Cardiac muscle cell (in vitro differentiated cells and primary cell): ENCODE measurements around the gene TMEM132C. TPM values are rescaled to one million over a fixed set of nuclear protein-coding genes. Genes with fewer than 3 reads are reported as not detected.

ENCODE experiments used
- DNase-seq, 2 donors: peaks; one replicate each; pipeline versions ENCODE4 v3.0.0 to v3.0.0-alpha.2; 2010 to 2017; ENCODE audit warnings: low read depth in 1 of 2, low spot score in 1 of 2
- H3K27ac ChIP-seq: fragments of 200-600 bp; sonication (generic); 2 replicates; pipeline ENCODE4 v1.5.1; 2016
- H3K27me3 ChIP-seq: fragments of 200-600 bp; sonication (generic); 2 replicates; pipeline ENCODE4 v1.6.0; 2016; ENCODE audit warnings: control low read depth
- H3K36me3 ChIP-seq: fragments of 200-600 bp; sonication (generic); 2 replicates; pipeline ENCODE4 v1.5.1; 2016; ENCODE audit warnings: control low read depth
- H3K4me1 ChIP-seq: fragments of 200-600 bp; sonication (generic); 2 replicates; pipeline ENCODE4 v1.8.1; 2017; ENCODE audit warnings: low read depth, mild to moderate bottlenecking, mixed run types
- H3K4me3 ChIP-seq: fragments of 200-600 bp; sonication (generic); 2 replicates; pipeline ENCODE4 v1.5.1; 2016; ENCODE audit warnings: mild to moderate bottlenecking
- H3K9me3 ChIP-seq: fragments of 200-600 bp; sonication (generic); 2 replicates; pipeline ENCODE4 v1.5.1; 2017; ENCODE audit warnings: low read depth, mild to moderate bottlenecking, control low read depth
- CTCF ChIP-seq: IDR thresholded peaks from 2 replicates; pipeline ENCODE4 v1.5.1; 2012; ENCODE audit warnings: low read depth, mild to moderate bottlenecking, low read length
- polyA plus RNA-seq: library from polyadenylated mRNA; unstranded; fragments of >200 nt; fragmentation: Nextera tagmentation; extraction: Ambion mirVana; gene quantifications from 2 replicates; pipeline ENCODE4 v1.2.1, GENCODE V29; 2016
- total RNA-seq: library from RNA; depleted of rRNA; stranded (reverse); fragments of >200 nt; gene quantifications from 2 replicates; pipeline ENCODE4 v1.2.3, GENCODE V29; 2016

The TMEM132C gene
- total and polyA plus RNA-seq, 2 experiments from 2014 or later: 1.8 to 2.5 TPM

GRCh38 chr12:128711486-128711885, 444.5 kb downstream of the TMEM132C start:
- no peaks in the 10 kb centered on the region for H3K36me3 ChIP-seq
- no peaks in the 10 kb centered on the region for H3K9me3 ChIP-seq
- TF ChIP-seq CTCF: no peak
- H3K4me1 ChIP-seq: no peaks in the 10 kb centered on the region
- H3K4me3 ChIP-seq: no peak overlapping the region
- DNase-seq: no peak
- H3K27ac ChIP-seq: no peak overlapping the region
- H3K27me3 ChIP-seq: peaks cover 3% of the 10 kb centered on the region

- H3K9me3 ChIP-seq: no peaks in the 10 kb centered on the region
- no peak for DNase-seq
- H3K4me3 ChIP-seq: no peak overlapping the region
- H3K27me3 ChIP-seq: peaks cover 3% of the 10 kb centered on the region
- TF ChIP-seq CTCF: no peak
- no peaks in the 10 kb centered on the region for H3K36me3 ChIP-seq
- H3K27ac ChIP-seq: no peak overlapping the region
- H3K4me1 ChIP-seq: no peaks in the 10 kb centered on the region
These were observed 445.7 kb downstream of the TMEM132C start for GRCh38 chr12:128712622-128713021.

GRCh38 chr12:128715485-128715884, 448.5 kb downstream of the TMEM132C start:
- H3K4me3 ChIP-seq: no peak overlapping the region
- peaks cover 3% of the 10 kb centered on the region for H3K27me3 ChIP-seq
- H3K9me3 ChIP-seq: no peaks in the 10 kb centered on the region
- no peaks in the 10 kb centered on the region for H3K36me3 ChIP-seq
- no peak for DNase-seq
- no peaks in the 10 kb centered on the region for H3K4me1 ChIP-seq
- no peak overlapping the region for H3K27ac ChIP-seq
- no peak for TF ChIP-seq CTCF

- Histone ChIP-seq H3K27ac (no peak overlapping the region), H3K27me3 (no peaks in the 10 kb centered on the region)
These were observed 457.6 kb downstream of the TMEM132C start for GRCh38 chr12:128724468-128725046.

GRCh38 chr12:128726886-128727285, 459.9 kb downstream of the TMEM132C start:
- no peak for TF ChIP-seq CTCF
- Histone ChIP-seq H3K27me3 (no peaks in the 10 kb centered on the region), H3K36me3 (no peaks in the 10 kb centered on the region), H3K4me3 (no peak overlapping the region), H3K9me3 (no peaks in the 10 kb centered on the region), H3K4me1 (no peaks in the 10 kb centered on the region), H3K27ac (no peak overlapping the region)
- DNase-seq: no peak

More at GRCh38 chr12:128724468-128725046, 457.6 kb downstream of the TMEM132C start:
- Histone ChIP-seq H3K4me3 (no peak overlapping the region), H3K4me1 (no peaks in the 10 kb centered on the region), H3K9me3 (no peaks in the 10 kb centered on the region), H3K36me3 (no peaks in the 10 kb centered on the region)
- no peak for TF ChIP-seq CTCF
- no peak for DNase-seq
